ENCODE measurements around the gene NR3C1. TPM values are rescaled to one million over a fixed set of nuclear protein-coding genes. Genes with fewer than 3 reads are reported as not detected.

NR3C1 gene
- total and polyA plus RNA-seq, 2 donors (not counting 1 experiment from before 2014, with no cell fraction given) = 17.6 to 218 TPM

Small RNA genes lying within 50 kb of the gene (small RNA-seq; reads per million reads assigned to genes)
- not detected for gene AC091925.2 (ENCODE audit: insufficient read length, low read depth, low replicate concordance)
